ENCODE data around the gene LRRC4C.

LRRC4C gene

DNA sequence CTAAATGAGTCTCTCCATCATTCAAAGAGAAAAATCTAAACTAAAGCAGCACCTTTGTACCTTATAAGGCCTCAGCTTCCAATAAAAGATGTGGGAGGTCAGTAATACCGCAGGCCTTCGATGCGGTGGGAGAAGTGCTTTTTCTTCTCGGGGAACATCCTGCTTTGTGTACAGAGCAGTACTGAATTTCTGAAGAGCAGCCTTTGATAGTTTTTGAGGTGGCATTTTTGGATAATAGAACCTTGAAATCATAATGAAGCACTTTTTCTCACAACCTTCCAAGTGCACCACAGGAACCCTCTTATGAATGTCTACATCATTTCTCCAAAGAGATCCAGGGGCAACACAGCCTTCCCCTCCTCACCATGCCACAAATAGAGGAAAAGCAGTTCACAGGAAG lies 39.6 kb downstream of the LRRC4C start:
- DNase-seq (ENCODE audit: low read depth in 2 of 3, low spot score in 1 of 3) = no peak

DNA sequence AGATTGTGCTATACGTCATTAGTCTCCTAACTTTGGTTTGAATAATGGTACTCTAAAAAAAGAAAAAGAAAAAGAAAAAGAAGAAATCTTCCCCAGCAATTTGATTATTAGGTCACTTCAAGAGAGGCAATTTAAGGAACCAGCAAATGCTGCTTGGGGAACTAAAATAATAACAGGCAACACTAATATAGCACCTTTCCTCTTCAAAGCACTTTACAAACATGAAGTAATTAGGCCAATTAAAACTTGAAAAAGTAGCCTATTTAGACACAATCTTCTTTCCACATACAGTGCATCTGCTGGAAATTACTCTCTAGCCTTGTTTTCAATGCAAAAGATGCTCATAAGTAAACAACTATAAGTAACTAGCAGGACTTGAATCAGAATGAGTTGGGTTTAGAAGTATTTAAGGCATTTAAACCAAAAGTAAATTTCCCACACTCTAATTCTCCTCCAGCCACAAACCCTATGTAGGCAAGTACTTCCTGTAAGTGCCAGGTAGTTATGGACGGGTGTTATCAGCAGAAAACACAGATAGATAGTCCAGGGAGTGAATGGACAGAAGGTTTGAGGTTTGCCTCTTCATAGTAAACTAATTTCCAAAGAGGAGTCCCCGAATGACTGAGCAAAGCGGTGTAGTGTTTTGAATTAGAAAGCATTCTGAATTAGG lies 44.5 kb downstream of the LRRC4C start:
- no peak for DNase-seq (ENCODE audit: low read depth in 2 of 3, low spot score in 1 of 3)

DNA sequence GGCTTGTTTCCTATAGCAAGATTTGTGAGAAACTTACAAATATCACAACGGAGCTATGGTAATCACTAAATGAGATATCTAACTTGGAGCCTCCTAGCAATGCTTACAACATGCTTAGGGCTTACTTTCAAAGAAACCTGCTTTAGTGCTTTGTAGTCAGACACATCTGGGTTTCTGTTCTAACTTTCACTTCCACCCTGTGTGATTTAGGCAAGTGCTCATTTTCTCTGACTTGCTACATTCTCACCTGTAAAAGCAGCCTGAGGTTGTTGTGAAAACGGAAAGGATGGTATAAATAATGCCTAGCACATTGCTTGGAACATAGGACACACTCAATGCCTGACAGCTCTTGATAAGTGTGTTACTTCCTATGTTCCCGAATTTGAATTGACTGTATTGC lies 45.6 kb downstream of the LRRC4C start:
- no peak for DNase-seq (ENCODE audit: low read depth in 2 of 3, low spot score in 1 of 3)

DNA sequence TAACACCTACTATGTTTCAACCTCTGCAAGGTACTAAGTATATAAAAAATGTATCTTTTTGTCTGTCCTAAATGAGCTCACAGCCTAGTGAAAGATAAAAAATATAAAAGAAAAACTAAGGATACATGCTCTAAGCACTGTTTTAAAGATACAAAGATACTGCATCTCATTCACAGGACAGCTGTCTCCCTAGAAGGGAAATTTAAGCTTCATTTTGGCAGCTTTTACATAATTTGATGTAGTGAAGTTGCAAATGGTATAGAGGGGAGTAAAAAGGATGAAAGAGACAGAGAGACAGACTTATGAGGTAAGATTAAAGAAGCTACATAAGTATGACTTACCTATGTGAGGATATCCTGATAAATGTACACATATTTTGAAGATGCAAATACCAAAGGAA lies 53.6 kb downstream of the LRRC4C start:
- no peak for DNase-seq (ENCODE audit: low read depth in 2 of 3, low spot score in 1 of 3)

DNA sequence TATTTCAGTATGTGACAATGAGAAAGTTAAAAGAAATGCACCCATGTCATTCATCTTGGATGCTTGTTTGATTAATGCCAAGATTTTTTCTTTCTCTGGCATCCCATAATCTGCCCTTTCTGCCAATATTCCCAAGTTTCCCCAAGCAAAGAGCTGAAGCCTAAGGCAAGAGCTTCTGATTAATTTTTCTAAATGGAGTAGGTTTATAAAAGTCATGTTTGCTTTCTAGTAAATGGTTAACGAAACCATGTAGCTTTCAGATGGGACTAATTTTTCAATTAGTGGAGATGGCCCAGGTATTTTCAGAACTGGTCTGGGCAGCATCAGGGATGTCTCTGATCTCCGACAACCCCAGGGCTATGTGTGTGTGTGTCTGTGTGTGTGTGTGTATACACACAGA lies 55.3 kb downstream of the LRRC4C start:
- DNase-seq (ENCODE audit: low read depth in 2 of 3, low spot score in 1 of 3) = no peak

DNA sequence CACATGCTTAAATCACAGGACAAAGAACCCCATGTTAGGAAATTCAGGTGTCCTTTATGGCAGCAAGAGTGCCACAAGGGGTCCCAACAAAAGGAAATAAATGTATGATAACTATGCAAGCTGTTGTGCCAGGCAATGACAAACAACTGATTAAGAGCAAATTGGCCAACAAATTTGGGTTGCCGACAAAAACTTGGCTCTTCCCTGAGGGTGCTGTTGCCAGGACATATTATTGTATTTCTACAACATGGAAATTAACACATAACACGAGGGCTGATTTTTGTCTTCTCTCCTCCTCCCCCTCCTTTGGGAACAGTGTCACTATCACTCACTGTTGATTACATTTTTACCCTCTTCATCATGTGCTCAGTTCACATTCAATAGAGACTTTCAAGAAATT lies 56.0 kb downstream of the LRRC4C start:
- no peak for DNase-seq (ENCODE audit: low read depth in 2 of 3, low spot score in 1 of 3)

DNA sequence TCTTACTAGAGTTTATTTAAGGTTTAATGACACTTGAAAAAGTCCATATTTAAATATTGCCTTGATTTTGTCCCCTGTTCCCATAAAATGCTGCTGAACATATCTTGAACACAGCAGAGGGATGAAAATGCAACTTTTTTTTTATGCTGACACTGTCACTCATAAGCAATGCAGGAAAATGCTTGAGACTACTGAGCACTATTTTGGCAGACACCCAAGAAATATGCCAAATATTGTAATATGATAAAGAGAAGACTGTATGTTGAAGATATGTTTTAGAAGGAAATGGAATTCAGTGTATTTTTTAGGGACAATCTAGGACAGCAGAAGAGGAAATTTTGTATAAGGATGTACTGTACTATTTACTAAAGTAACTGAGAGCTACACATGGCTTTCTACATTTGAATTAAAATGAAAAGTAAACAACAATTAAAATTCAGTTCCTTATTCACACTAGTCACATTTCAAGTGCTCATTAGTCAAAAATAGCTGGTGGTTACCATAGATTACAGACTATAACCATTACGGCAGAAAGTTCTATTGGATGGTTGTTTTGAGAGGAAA lies 58.6 kb downstream of the LRRC4C start:
- no peak for DNase-seq (ENCODE audit: low read depth in 2 of 3, low spot score in 1 of 3)

DNA sequence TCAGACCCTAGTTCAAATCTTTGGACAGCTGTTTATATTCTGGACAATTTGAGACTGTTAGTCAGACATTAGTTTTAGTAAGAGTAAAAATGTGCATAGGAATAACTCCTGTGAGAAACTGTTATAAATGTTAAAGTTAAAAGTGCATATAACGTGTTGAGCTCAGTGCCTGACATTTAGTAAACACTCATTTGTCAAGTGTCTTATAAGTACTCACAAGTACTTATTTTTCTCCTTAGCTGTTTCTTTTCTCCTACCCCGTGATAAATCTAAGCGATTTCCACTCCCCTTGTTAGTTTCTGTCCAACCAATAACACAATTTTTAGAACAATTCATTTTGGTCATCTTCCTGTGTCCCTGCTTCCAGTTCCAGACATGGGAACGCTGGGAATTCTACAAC lies 59.3 kb downstream of the LRRC4C start:
- no peak for DNase-seq (ENCODE audit: low read depth in 2 of 3, low spot score in 1 of 3)

DNA sequence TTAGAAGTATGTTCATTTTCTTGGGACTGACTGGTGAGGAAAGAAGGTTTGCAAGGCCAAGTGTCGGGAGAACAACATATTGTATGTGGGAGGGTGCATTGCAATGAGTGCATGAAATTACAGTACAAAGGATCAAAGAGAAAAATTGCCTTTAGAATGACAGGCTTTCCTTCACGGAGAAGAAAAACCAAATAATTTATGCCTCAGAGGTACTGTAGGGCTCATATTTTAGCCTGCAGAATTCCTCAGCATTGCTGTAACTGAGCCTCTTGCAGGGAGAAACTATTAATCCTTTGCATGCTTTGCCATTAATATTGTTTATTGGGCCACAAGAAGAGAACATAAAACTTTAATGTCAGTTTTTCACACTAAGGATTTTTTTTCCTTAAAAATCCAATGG lies 60.1 kb downstream of the LRRC4C start:
- DNase-seq (ENCODE audit: low read depth in 2 of 3, low spot score in 1 of 3) = no peak

DNA sequence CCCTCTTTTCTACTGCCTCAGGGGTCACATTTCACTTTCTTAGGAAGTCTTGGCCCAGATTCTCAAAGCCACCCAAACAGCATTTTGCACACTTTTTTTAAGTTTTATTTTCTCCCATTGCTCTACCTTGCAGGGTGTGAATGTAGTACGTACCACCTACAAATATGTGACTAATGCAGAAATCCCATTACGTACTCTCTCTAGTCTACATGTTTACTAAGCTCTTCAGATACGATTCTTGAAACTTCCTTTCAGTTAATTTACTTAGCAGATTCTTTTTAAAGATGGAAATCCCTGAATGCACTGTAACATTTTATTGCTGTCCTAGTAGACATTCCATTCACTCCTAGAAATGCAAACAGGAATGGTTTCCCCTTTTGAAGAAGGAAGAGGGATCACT lies 61.3 kb downstream of the LRRC4C start:
- no peak for DNase-seq (ENCODE audit: low read depth in 2 of 3, low spot score in 1 of 3)

DNA sequence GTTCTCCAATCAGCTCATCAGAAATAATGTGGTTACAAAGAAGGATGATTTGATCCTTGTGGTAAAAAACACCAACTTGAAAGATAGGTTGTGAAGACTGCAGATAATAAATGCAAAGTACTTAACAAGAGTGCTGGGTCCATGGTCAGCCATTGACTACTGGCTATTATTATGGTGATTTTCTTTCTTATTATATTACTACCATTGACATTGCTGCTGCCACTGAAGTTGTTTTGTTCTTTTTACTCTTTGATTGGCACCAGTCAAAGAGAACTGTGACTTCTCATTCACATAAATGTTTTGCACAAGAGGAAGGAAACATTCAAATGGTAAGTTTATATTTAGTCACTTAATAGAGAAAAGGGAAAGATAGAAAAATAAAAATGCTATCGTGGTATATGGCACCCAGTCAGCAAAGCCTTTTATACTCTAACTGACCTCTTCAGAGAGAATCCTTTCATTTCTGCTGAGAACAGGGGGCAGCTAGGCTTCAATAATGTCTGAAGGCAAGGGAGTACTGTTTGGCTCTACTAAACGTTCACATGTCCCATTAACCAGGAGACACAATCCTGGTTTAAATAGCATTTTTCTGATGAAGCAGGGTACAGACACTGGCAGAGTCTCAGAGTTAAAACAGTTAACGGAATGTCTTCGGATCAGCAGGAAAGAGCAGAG lies 64.8 kb downstream of the LRRC4C start:
- no peak for DNase-seq (ENCODE audit: low read depth in 2 of 3, low spot score in 1 of 3)

DNA sequence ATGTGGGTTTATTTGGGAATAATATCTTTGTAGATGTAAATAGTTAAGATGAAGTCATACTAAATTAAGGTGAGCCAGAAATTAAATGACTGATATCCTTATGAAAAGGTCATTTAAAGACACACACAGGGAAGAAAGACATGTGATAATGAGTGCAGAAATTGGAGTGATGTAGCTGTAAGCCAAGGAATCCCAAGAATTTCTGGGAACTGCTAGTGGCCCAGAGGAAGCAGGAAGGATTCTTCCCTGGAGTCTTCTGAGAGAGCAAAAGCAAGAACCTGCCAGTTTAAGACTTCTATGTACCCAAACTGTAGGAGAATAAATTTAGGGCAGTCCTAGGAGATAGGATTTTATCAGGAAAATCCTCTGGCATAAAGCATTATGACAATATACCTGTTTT lies 66.9 kb downstream of the LRRC4C start:
- DNase-seq (ENCODE audit: low read depth in 2 of 3, low spot score in 1 of 3) = no peak

DNA sequence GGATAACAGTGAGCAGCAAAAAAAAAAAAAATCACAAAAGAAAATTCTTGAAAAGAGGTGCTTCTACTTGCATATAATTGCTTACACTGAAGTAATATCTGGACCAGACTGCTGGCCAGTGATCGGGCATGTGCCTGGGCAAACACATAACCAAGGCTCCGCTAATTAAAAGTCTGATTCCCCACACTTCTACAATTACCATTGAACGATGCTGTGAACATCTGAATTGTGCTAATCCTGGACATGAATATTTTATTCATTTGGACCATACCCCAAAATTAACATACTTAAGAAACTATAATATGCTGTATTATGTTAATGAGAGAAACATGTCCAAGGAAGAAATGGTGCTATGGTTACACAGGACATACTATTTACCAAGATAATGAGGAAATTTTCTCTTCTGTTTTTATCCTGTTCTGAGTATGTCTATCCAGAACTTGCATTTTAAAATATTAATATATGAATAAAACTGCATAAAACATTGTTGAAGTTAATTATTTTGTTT lies 69.8 kb downstream of the LRRC4C start:
- DNase-seq (ENCODE audit: low read depth in 2 of 3, low spot score in 1 of 3) = no peak

DNA sequence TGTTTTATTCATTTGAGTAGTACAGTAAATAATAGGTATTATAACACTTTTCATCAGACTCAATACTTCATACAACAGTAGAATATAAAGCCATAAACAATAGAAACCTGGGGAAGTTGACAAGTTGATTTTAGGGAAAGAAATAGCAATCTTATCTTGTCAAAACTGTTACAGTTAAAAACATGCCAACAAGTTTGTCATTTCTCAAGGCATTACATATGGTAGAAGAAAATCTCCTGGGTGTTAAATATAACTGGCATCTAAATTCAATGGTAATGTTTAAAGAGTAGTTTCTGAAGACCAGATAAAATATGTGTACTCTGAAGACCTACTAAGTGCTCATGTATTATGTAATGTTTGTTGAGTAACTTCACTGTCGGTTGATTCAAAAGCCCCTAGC lies 75.1 kb downstream of the LRRC4C start:
- DNase-seq (ENCODE audit: low read depth in 2 of 3, low spot score in 1 of 3) = no peak

DNA sequence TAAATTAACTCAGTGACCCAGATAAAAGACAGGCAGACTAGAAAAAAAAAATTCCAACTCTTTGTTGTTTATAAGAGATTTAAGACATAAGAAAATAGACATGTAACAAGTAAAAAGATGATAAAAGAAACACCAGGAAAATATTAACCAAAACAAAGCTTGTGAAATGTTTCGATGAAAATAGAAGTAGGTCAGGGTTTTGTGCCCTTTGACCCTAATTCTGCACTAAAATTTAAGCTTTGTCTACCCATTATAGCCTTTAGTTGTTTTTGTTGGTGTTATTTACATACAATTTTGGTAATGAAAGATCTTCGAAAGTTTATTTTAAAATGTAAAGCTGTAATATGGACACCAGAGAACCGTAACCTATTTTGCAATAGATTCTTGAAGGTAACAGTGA lies 75.7 kb downstream of the LRRC4C start:
- DNase-seq (ENCODE audit: low read depth in 2 of 3, low spot score in 1 of 3) = no peak

DNA sequence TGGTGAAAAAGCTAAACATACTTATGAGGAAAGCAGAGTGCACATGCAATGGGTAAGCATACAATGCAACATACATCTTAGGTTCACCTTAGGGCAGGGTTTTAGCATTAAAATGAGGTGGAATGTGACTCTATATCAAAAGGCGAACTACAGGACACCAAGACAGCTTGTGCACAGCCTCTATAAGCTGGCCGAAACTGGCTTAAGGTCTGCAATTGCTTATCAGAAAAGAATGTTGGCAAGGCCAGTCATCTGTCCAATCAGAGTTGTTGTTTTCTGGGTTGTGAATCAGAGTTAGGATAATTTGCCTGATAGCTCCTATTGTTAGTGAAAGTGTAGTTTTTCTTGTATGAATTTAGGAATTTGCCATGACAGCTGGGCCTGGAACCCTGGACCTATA lies 76.5 kb downstream of the LRRC4C start:
- DNase-seq (ENCODE audit: low read depth in 2 of 3, low spot score in 1 of 3) = no peak

DNA sequence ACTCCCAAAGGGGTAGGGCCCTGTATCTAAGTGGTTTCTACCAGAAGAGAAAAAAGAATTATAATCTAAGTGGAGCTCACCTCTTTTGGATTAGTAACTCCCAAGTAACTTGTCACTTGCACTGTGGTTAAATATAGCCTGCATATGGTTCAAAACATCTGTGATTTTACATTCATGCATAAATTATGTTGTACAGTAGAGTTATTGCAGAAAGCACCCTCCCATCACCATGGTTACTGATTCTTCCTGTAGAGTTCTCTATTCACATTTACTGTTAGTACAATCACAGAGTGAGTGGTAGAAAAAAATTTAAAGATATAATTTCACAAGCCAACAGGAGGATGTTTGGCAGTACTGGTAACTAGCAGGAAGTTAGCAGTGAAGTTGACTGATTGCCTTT lies 80.4 kb downstream of the LRRC4C start:
- no peak for DNase-seq (ENCODE audit: low read depth in 2 of 3, low spot score in 1 of 3)

DNA sequence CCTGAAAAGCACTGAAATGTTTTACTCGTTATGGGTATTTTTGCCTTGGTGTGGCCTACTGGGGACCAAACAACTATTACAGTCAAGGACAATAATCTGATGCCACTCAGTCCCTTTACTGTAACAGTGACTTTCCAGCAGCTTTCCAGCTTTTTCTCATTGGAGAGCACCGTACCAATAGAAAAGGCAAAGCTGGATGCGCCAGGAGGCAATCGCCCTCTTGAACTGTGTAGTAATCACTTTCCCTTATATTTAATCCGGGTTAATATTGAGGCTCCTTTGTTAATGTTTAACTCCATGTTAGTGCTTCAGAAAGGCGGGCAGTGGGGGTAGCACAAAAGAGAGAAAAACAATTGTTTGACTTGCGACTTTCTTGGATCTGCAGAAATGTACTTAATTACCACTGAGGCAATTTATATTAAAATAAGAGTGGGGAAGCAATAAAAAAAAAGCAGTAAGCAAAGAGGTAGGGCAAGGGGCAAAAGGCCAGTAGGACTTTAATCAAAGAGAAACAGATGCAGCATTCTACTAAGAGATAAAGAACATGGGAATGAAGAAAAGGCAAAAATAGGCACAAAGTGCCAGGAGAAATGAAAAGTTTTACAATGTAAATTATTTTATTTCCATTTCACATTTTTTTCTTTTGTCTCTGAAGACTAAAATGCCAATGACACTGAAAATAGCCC lies 81.6 kb downstream of the LRRC4C start:
- DNase-seq (ENCODE audit: low read depth in 2 of 3, low spot score in 1 of 3) = no peak

DNA sequence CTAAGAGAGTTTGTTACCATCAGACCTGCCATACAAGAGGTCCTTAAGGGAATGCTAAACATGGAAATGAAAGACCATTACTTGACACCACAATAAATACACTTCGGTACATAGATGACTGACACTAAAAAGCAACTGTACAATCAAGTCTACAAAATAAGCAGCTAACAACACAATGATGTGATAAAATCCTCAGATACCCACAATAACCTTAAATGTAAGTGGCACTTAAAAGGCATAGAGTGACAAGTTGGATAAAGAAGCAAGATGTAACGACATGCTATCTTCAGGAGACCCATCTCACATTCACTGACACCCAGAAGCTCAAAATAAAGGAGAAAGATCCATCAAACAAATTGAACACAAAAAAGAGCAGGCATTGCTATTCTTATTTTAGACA lies 107.6 kb downstream of the LRRC4C start:
- no peak for DNase-seq (ENCODE audit: low read depth in 2 of 3, low spot score in 1 of 3)

DNA sequence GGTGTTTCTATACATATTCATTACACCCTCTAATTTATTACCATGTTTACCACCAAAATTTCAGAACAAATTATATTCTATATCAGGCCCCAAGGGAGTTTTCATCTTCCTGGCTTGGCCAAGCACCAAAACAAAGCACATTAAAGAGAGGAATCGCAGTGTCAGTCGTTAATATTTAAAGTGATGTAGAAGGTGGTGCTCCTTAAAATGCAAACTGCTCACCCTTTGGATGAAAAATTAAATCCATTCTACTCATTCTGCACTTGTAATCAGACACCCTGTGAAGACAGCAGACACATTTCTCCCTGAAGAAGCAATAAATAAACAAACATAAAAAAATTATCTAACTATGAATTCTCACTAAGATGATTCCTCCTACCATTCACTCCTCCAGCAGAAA lies 113.4 kb downstream of the LRRC4C start:
- DNase-seq (ENCODE audit: low read depth in 2 of 3, low spot score in 1 of 3) = no peak

DNA sequence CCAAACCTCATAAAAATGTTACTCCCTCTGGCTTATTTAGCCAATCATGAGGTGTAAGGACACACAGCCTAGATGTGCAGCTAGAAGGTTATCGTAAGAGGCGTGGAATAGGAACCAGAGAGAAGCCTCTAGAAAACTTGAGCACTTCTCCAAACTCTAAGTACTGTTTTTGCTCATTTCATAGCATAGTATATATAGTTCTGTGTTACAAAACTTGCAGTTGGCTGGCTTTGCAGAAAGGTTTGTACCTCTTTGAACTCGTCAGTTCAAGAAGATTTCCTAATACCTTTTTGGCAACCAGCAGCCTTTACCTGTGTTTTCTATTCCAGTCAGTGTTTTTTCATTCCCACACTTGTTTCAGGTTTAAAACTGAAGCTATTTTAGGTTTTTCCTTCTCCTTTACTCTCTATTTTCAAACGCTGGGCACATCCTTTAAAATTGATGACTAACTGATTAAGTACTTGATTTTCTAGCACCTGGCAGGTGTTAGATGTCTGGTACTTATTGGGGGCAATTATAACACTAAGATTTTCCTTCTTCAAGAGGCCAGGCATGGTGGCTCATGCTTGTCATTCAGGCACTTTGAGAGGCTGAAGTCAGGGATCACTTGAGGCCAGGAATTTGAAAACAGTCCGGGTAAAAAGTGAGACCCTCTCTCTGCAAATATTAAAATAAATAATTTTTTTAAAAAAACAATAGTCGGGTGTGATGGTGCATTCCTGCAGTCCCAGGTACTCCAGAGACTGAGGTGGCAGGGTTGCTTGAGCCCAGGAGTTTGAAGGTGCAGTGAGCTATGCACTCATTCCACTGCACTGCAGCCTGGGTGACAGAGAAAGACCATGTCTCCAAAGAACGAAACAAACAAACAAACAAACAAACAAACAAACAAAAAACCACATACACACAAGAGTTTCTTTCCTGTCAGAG lies 125.2 kb downstream of the LRRC4C start:
- DNase-seq (ENCODE audit: low read depth in 2 of 3, low spot score in 1 of 3) = no peak
